ENCODE measurements around the gene ZNF689. TPM values are rescaled to one million over a fixed set of nuclear protein-coding genes. Genes with fewer than 3 reads are reported as not detected.

ZNF689 gene
- total and polyA plus RNA-seq, 2 of the 4 experiments (the other 2 are of a cell fraction): 2.7 to 2.9 TPM

- H4K91ac ChIP-seq (ENCODE audit: insufficient read depth, low read depth, low read length): no peak overlapping the region
- H2BK5ac ChIP-seq (ENCODE audit: low read depth, low read length, poor library complexity, severe bottlenecking): no peak overlapping the region
- in situ Hi-C loops (cut with MboI; ENCODE audit: low sequenced_read_pairs) (no loop called here), intact Hi-C loops (cut with micrococcal nuclease) (no loop called here), dilution Hi-C loops (cut with HindIII; ENCODE audit: low sequenced_read_pairs, unreplicated experiment) (no loop called here)
- no peak overlapping the region for H3K56ac ChIP-seq (ENCODE audit: extremely low read depth, insufficient read depth, low read length)
- H4K20me1 ChIP-seq (ENCODE audit: insufficient read depth, low read length): peaks cover 4% of the 10 kb centered on the region; the same call in 1 of the 2 replicates
- no peak overlapping the region for H2BK20ac ChIP-seq (ENCODE audit: low read depth, low read length)
- no CpG with 5 or more reads among the region's 18 CpGs for WGBS, 2 experiments (ENCODE audit: extremely low coverage in 2 of 2, insufficient read length in 1 of 2)
- no peak overlapping the region for H3K4me3 ChIP-seq (ENCODE audit: insufficient read depth, low read depth, low read length)
- no peak overlapping the region for H3K4me2 ChIP-seq (ENCODE audit: low read depth, low read length)
- H2AK9ac ChIP-seq (replicated peaks; ENCODE audit: low read depth, low read length, poor library complexity): no peak overlapping the region
- DNase-seq: no peak
- no peak overlapping the region for H2BK15ac ChIP-seq (ENCODE audit: low read depth, low read length)
- no peak for ATAC-seq (ENCODE audit: low read depth)
- H3K9ac ChIP-seq (ENCODE audit: low read depth, low read length): no peak overlapping the region
- no peak overlapping the region for H4K8ac ChIP-seq (ENCODE audit: low read depth in 2 of 2, low read length in 2 of 2)
- H3K4me1 ChIP-seq (ENCODE audit: control insufficient read depth, insufficient read depth, low read length): peaks cover 10% of the 10 kb centered on the region; the same call in 1 of the 2 replicates
- no peak overlapping the region for H2AFZ ChIP-seq (replicated peaks; ENCODE audit: low read length, poor library complexity)
- no TSS peak for BruUV-seq (replicated peaks)
- H3K9me3 ChIP-seq (ENCODE audit: control insufficient read depth, insufficient read depth, low read length): no peaks in the 10 kb centered on the region
- H3K79me1 ChIP-seq (ENCODE audit: low read depth in 1 of 2, low read length in 2 of 2): peaks cover 20 to 37% of the 10 kb centered on the region in 2 experiments
- CTCF ChIA-PET: no interaction called here
- H2AK5ac ChIP-seq (ENCODE audit: low read depth, low read length): no peak overlapping the region
- H3K36me3 ChIP-seq (ENCODE audit: control insufficient read depth, insufficient read depth, low read length): peaks cover 30% of the 10 kb centered on the region
- no peak overlapping the region for H3K14ac ChIP-seq (replicated peaks; ENCODE audit: low read depth, low read length)
- no peak overlapping the region for H3K18ac ChIP-seq (ENCODE audit: low read depth, low read length)
- POLR2A ChIA-PET (ENCODE audit: unreplicated experiment): no interaction called here
- no peak overlapping the region for H3K23ac ChIP-seq (ENCODE audit: low read depth, low read length)
- TF ChIP-seq MXI1 (IDR thresholded peaks at IDR 0.05; ENCODE audit: borderline replicate concordance, low read depth, low read length) (no peak), FOS (IDR thresholded peaks at IDR 0.05; ENCODE audit: low read depth, low read length) (no peak), RFX5 (IDR thresholded peaks at IDR 0.05; ENCODE audit: low read depth, low read length) (no peak), CEBPB (IDR thresholded peaks at IDR 0.05; ENCODE audit: low read depth, low read length) (no peak), POLR2A (IDR thresholded peaks at IDR 0.05; ENCODE audit: low read depth, low read length) (no peak), MAZ (IDR thresholded peaks at IDR 0.05; ENCODE audit: borderline replicate concordance, low read depth, low read length) (no peak), RCOR1 (IDR thresholded peaks at IDR 0.05; ENCODE audit: insufficient replicate concordance, low read length) (no peak), MAFK (IDR thresholded peaks at IDR 0.05; ENCODE audit: low read depth, low read length) (no peak), BHLHE40 (IDR thresholded peaks at IDR 0.05; ENCODE audit: low read depth, low read length) (no peak), NFE2L2 (IDR thresholded peaks at IDR 0.05; ENCODE audit: low read depth, low read length) (no peak), USF2 (IDR thresholded peaks at IDR 0.05; ENCODE audit: low read depth, low read length) (no peak), CHD1 (IDR thresholded peaks at IDR 0.05; ENCODE audit: low read depth, low read length) (no peak), RAD21 (IDR thresholded peaks at IDR 0.05; ENCODE audit: low read length) (no peak)
- TF ChIP-seq, protein P1, sequence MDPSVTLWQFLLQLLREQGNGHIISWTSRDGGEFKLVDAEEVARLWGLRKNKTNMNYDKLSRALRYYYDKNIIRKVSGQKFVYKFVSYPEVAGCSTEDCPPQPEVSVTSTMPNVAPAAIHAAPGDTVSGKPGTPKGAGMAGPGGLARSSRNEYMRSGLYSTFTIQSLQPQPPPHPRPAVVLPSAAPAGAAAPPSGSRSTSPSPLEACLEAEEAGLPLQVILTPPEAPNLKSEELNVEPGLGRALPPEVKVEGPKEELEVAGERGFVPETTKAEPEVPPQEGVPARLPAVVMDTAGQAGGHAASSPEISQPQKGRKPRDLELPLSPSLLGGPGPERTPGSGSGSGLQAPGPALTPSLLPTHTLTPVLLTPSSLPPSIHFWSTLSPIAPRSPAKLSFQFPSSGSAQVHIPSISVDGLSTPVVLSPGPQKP (IDR thresholded peaks at IDR 0.05; ENCODE audit: borderline replicate concordance, low read depth, low read length): no peak
- TF ChIP-seq, protein P2, sequence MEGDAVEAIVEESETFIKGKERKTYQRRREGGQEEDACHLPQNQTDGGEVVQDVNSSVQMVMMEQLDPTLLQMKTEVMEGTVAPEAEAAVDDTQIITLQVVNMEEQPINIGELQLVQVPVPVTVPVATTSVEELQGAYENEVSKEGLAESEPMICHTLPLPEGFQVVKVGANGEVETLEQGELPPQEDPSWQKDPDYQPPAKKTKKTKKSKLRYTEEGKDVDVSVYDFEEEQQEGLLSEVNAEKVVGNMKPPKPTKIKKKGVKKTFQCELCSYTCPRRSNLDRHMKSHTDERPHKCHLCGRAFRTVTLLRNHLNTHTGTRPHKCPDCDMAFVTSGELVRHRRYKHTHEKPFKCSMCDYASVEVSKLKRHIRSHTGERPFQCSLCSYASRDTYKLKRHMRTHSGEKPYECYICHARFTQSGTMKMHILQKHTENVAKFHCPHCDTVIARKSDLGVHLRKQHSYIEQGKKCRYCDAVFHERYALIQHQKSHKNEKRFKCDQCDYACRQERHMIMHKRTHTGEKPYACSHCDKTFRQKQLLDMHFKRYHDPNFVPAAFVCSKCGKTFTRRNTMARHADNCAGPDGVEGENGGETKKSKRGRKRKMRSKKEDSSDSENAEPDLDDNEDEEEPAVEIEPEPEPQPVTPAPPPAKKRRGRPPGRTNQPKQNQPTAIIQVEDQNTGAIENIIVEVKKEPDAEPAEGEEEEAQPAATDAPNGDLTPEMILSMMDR (conservative IDR thresholded peaks at IDR 0.05; ENCODE audit: low read depth, low read length): no peak
- no peaks in the 10 kb centered on the region for H3K27me3 ChIP-seq (ENCODE audit: control insufficient read depth, insufficient read depth, low read length)
- H2BK120ac ChIP-seq (ENCODE audit: low read depth, low read length): no peak overlapping the region
- H4K5ac ChIP-seq (ENCODE audit: low read depth, low read length): no peak overlapping the region
- no peak overlapping the region for H3K27ac ChIP-seq (ENCODE audit: insufficient read depth, low read length)
- no peaks in the 10 kb centered on the region for H3K9me1 ChIP-seq (ENCODE audit: insufficient read depth, low read length)
- H3K4ac ChIP-seq (ENCODE audit: low read depth, low read length): no peak overlapping the region
Measured at GRCh38 chr16:30654856-30655255, 44.7 kb upstream of the ZNF689 start.

Measured in IMR-90 (cell line).